BE2C (cell line): ENCODE results near the gene CACNG7.

ENCODE experiments used
- DNase-seq: peaks from one replicate; pipeline ENCODE4 v3.0.0-alpha.2; 2020
- H3K27me3 ChIP-seq: fragments of 250-450 bp; sonication (Bioruptor Pico); 2 replicates; pipeline ENCODE4 v1.5.1; 2020; ENCODE audit warnings: mild to moderate bottlenecking
- H3K36me3 ChIP-seq: fragments of 250-450 bp; sonication (Bioruptor Pico); 2 replicates; pipeline ENCODE4 v1.5.1; 2020; ENCODE audit warnings: mild to moderate bottlenecking
- H3K4me1 ChIP-seq: fragments of 250-450 bp; sonication (Bioruptor Pico); 2 replicates; pipeline ENCODE4 v1.5.1; 2020
- H3K4me3 ChIP-seq: 2 replicates; pipeline ENCODE4 v1.5.1; 2011; ENCODE audit warnings: low read depth, low read length
- H3K9me3 ChIP-seq: fragments of 250-450 bp; sonication (Bioruptor Pico); 2 replicates; pipeline ENCODE4 v1.5.1; 2020
- TF ChIP-seq, protein P1 (sequence below): IDR thresholded peaks from 2 replicates; pipeline ENCODE4 v1.5.1; 2012; ENCODE audit warnings: mild to moderate bottlenecking, low read depth, low read length

The CACNG7 gene

GRCh38 chr19:53957448-53958167, 48.5 kb downstream of the CACNG7 start:
- Histone ChIP-seq H3K4me1 (no peaks in the 10 kb centered on the region), H3K4me3 (no peak overlapping the region), H3K36me3 (no peaks in the 10 kb centered on the region), H3K9me3 (no peaks in the 10 kb centered on the region), H3K27me3 (peaks cover 25% of the 10 kb centered on the region)
- no peak for DNase-seq
- TF ChIP-seq, protein P1, sequence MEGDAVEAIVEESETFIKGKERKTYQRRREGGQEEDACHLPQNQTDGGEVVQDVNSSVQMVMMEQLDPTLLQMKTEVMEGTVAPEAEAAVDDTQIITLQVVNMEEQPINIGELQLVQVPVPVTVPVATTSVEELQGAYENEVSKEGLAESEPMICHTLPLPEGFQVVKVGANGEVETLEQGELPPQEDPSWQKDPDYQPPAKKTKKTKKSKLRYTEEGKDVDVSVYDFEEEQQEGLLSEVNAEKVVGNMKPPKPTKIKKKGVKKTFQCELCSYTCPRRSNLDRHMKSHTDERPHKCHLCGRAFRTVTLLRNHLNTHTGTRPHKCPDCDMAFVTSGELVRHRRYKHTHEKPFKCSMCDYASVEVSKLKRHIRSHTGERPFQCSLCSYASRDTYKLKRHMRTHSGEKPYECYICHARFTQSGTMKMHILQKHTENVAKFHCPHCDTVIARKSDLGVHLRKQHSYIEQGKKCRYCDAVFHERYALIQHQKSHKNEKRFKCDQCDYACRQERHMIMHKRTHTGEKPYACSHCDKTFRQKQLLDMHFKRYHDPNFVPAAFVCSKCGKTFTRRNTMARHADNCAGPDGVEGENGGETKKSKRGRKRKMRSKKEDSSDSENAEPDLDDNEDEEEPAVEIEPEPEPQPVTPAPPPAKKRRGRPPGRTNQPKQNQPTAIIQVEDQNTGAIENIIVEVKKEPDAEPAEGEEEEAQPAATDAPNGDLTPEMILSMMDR, result no peak

DNA sequence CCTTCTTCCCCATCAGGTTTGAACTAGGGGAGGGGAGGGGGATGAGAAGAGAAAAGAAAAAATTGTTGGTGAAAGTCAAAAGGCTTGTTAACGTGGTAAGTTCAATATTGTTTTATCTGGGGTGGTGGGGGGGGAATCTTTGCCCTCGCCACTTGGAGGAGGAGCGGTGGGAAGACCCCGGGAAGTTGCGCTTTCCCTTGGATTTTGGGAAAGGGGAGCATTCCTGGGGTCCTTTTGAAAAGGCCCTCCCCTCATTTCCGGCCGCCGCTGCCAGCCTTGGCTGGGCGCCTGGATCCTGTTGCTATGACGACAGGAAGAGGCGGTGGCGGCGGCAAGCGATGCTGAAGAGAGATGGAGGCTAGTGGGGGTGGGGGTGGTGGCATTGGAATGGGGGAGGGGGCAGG, 49.1 kb downstream of the CACNG7 start:
- TF ChIP-seq, protein P1, result no peak
- peaks cover 27% of the 10 kb centered on the region for H3K27me3 ChIP-seq
- no peaks in the 10 kb centered on the region for H3K9me3 ChIP-seq
- no peaks in the 10 kb centered on the region for H3K4me1 ChIP-seq
- DNase-seq, result peak; percentile 52
- H3K4me3 ChIP-seq, result no peak overlapping the region
- H3K36me3 ChIP-seq, result no peaks in the 10 kb centered on the region

DNA sequence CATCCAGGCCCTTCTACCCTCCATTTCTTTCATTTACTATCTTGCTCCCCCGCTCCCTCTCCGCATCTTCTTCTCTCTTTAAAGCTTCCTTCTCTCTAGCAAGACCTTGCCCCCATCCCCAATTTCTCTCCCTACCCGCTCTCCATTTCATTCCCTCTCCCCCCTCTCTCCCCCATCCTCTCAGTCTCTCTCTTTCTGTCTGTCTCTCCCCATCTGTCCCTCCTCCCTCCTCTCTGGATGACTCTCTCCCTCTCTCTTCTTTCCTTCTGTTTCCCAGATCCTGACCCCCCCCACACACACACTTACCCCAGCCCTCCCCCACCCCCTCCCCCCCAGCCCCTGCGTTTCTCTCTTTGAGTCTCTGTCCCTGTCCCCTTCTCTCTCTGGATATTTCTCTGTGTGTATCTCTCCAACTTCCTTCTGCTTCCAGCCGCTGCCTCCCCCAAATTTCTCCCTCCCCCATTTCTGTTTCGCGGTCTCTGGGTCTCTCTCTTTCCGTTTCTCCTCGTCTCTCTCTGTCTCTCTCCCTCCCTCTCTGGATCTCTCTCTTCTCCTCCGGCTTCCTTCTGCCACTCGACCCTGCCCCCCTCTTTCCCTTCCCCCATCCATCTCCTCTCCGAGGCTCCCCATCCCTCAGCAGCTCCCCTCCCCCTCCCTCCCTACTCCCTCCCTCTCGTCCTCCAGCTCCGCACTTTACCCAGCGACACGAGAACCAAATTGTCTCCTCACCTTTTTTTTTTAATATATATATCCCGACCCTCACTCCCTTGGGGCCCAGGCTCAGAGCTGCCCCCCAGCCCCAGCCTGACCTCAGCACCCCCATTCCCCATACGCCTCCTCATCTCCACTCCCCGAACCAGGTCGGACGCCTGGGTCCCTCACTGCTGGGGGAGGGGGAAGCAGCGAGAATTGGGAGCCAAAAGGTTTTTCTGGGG, 50.0 kb downstream of the CACNG7 start:
- TF ChIP-seq, protein P1, result no peak
- Histone ChIP-seq H3K9me3 (no peaks in the 10 kb centered on the region), H3K27me3 (peaks cover 34% of the 10 kb centered on the region), H3K4me3 (no peak overlapping the region), H3K4me1 (no peaks in the 10 kb centered on the region), H3K36me3 (no peaks in the 10 kb centered on the region)
- DNase-seq, result no peak

DNA sequence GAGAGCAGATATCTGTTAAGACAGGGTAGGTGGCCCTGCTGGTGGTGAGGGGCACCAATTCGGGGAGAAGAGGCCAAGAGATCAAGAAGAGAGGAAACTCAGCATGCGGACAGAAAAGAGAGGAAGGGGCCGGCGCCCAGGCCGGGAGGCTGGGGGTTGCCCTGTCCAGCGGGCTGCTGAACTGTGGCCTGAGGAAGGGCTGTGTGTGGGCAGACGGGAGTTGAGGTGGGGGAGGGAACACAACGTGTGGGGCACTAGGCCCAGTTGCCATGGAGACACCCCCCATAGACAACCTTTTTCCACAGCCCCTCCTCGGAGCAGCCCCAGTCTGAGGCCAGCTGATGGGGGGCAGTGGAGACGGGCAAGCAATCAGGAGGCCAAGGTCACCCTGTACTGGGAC, 51.1 kb downstream of the CACNG7 start:
- Histone ChIP-seq H3K36me3 (no peaks in the 10 kb centered on the region), H3K4me3 (no peak overlapping the region), H3K4me1 (no peaks in the 10 kb centered on the region), H3K27me3 (peaks cover 38% of the 10 kb centered on the region), H3K9me3 (no peaks in the 10 kb centered on the region)
- TF ChIP-seq, protein P1, result no peak
- DNase-seq, result no peak

GRCh38 chr19:53960886-53961285, 51.8 kb downstream of the CACNG7 start:
- Histone ChIP-seq H3K27me3 (peaks cover 35% of the 10 kb centered on the region), H3K4me1 (no peaks in the 10 kb centered on the region), H3K36me3 (no peaks in the 10 kb centered on the region), H3K9me3 (no peaks in the 10 kb centered on the region), H3K4me3 (no peak overlapping the region)
- DNase-seq, result no peak
- TF ChIP-seq, protein P1, result no peak
